Hepatic stellate cell (primary cell): ENCODE results near the gene FUBP3.
A peak's percentile ranks its signal among the peaks of the same experiment; 100 is the strongest.

Experiments used
- DNase-seq: peaks from one replicate; pipeline ENCODE4 v3.0.0; 2011; ENCODE audit warnings: low spot score

FUBP3 gene, protein sequence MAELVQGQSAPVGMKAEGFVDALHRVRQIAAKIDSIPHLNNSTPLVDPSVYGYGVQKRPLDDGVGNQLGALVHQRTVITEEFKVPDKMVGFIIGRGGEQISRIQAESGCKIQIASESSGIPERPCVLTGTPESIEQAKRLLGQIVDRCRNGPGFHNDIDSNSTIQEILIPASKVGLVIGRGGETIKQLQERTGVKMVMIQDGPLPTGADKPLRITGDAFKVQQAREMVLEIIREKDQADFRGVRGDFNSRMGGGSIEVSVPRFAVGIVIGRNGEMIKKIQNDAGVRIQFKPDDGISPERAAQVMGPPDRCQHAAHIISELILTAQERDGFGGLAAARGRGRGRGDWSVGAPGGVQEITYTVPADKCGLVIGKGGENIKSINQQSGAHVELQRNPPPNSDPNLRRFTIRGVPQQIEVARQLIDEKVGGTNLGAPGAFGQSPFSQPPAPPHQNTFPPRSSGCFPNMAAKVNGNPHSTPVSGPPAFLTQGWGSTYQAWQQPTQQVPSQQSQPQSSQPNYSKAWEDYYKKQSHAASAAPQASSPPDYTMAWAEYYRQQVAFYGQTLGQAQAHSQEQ

DNA sequence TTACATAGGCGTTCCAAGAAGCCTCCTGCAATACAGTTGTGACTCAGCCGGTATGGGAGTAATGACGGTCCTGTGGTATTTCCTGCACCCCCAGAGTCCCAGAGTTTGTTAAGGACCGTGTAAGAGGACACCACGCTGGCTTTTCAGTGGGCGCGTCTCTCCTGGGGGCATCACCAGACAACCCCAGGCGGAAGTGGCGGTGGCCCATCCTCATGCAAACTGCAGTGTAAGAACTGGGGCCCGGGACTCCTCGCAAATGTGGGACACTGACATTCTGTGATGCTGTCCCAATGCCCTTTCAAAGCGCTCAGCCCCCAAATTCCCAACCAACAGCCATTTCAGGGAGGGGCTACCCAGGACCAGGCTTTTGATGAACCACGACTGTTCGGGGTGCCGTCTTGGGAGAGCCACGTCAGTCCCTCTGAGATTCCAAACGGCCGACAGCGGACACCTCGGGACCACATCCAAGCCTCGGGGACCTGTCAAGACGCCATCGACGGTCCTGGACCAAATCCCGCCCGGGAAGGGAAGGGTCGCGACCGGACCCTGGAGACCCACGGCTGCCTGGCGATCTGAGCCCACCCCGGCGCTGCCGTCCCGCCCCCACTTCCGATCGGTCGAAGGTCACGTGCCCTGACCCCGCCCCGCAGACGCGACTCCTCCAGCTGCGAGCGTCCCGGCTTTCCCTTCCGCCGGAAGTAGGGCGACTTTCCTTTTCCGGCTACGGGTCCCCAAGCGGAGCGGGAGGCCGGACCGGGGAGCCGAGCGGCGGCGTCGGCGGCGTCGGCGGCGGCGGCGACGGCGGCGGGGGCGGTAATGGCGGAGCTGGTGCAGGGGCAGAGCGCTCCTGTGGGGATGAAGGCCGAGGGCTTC lies at the start of gene FUBP3:
TSS of gene FUBP3 (plus strand) at position 713 of the 873 bp plus-strand sequence. CDS start at position 817, 104 bp downstream.
- DNase-seq, result peak; percentile 97

GRCh38 chr9:130530938-130531337 lies 48.4 kb upstream of the FUBP3 start:
- DNase-seq, result no peak

DNA sequence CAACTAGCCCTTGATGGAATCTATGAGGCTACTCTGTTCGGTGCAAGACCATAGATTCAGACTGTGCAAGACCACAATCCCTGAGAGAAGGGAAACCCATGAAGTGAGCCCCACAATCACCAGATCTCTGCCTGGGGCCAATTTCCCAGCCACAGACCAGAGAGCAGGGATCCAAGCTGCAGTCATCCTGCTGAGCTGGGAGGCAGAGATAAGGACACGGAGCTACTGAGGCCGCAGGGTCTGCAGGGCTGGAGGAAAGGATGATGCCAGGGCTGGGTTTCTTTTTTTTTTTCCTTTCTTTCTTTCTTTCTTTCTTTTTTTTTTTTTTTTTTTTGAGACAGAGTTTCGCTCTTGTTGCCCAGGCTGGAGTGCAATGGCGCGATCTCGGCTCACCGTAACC lies 47.7 kb upstream of the FUBP3 start:
- no peak for DNase-seq

DNA sequence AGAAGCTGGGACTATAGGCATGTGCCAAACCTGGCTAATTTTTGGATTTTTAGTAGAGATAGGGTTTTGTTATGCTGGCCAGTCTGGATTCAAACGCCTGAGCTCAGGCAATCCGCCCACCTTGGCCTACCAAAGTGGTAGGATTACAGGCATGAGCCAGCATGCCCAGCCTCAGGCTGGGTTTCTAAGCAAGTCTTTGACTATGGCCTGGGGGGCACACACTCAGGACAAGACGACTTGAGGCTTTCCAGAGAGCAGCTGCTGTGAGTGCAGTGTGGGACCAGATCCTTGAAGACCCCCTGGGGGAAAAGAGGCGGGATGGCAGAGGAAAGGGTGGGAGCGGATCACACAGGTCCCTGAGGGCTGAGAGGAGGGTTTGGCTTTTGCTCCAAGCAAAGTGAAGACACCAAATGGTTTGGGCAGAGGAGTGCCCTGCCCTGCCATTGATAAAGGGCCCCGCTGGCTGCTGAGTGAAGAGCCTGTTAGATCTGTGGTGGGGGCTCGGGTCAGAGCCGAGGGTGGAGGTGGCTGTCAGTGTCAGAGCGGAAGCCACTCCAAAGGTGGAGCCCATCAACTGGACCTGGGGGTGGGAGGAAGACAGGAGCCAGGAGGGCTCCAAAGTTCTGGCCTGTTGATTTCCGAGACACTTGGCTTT lies 46.8 kb upstream of the FUBP3 start:
- no peak for DNase-seq

DNA sequence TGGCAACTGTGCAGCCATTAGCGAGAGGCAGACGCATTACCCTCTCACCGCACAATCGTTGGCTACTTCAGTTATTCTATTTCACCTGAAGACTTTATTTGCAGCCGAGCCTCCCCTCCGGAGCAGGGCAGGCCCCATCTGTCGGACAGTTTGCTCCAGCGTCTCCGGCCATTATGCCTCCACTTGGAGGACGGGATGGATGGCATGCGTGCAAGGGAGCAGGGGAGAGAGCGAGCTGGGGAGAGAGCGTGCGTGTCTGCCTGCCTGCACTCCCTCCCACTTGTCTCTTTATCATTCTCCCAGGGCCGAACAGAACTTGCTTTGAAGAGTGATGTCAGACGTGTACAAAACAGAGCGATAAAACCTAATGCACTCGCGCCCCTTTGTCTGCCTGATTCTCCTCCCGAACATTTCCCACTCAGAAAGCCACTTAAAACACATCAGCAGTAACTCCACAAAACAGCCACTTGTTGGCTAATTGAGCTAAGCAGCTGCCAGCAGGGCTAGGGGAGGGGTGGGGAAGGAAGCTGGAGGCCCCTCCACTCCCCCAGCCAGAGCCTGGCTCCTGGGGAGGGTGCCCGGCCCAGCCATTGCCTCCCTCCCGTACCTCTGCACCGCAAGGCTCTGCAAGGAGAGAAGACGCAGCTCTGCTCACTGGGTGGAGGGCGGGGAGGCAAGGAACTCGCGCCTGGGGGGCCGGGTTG lies 43.4 kb upstream of the FUBP3 start:
- peak; percentile 73 for DNase-seq

- no peak for DNase-seq
Observed at GRCh38 chr9:130536701-130537107, 42.7 kb upstream of the FUBP3 start.

DNA sequence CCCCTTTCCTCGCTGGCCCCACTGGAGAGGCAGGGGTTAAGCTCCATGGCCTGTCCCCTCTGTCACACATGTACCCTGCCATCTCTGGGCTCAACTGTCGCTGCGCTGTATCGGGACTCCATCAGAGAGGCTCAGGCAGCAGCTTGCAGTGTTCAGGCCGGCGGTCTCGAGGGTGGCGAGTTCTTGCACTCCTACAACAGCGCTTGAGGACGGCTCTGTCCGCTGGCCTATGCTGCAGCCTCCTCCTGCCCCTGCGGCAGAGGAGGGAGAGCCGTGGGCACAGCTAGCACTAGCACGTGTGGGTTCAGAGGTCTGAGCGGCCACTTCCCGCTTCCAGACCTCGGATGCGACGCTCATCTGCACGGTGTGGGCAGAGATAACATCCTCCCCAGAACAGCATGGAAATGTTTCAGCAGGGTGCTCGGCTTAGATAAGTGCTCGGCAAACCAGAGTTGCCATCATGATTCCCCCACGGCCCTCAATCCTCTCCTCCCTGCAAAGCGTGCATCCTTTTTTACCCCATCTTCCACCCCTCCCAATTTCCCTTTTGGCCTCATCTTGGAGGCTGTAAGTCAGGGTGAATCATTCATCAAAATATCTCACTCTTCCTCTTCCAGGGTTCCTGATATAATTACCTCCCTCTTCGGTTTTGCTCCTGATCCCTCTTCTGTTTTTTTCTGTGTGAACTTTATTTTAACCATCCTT lies 41.9 kb upstream of the FUBP3 start:
- no peak for DNase-seq

- peak; percentile 29 for DNase-seq
Observed at GRCh38 chr9:130539420-130540223, 39.8 kb upstream of the FUBP3 start.

DNA sequence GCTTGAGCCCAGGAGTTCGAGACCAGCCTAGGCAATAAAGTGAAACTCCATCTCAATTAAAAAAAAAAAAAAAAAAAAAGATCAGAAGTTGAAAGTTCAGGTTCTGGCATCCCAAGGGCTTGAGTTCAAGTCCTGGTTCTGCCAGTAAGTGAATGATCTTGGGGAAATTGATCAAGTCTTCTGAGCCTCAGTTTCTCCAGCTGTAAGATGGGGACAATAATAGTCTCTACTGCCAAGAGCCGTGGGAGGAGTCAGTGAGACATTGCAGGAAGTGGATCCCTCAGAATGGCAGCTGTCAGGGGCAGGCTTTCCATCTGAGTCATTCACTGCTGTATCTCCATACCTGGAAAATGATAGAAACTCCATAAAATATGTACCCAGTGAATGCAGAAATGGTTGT lies 37.8 kb upstream of the FUBP3 start:
- no peak for DNase-seq

- no peak for DNase-seq
Observed at GRCh38 chr9:130542038-130542437, 37.3 kb upstream of the FUBP3 start.

DNA sequence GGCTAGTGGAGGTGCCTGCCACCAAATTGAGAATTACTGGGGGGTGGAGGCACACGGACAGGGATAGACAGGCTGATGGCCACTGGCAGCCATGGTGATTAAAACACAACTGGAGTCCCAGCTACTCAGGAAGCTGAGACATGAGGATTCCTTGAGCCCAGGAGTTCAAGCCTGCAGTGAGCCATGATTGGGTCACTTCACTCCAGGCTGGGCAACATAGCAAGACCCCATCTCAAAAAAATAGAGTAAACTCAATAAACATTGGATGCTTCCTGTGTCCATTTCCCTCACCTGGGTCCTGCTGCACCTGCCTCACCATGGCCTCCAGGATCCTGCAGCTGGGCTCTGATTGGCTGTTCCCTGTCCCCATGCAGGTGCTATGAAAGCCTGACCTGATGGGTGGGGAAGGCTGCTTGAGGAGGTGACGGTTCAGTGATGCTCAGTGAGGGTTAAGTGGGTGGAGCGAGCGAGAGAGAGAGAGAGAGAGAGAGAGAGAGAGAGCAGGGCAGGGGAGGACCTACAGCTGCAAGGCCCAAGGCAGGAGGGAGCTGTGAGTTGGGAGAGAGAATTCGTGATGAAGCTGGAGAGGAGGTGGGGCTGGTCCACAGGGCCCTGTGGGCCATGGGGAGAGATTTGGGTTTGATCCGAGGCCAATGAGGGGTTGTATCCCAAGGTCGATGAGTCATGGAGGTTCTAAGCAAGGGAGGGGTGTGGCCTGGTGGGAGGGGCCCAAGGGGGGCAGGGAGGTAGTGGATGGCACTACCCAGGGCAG lies 36.7 kb upstream of the FUBP3 start:
- DNase-seq, result no peak

DNA sequence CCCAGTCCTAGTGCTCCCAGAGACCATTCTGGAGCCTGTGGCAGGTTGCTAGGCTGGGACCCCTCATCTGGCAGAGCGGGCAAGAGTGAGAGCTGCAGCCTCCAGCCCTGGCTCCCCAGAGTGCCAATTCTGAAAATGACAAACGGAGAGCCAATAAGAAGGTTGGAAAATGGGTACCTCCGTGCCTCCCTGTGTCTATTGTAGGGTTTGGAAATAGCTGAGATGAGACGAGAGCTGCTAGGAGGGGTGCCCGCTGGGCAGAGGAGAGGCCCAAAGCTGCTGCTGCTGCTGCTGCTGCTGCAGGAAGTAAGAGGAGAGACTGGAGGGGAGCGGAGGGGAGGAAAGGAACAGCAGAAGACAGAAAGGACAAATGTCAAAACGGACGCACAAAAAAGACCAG lies 36.0 kb upstream of the FUBP3 start:
- DNase-seq, result no peak

GRCh38 chr9:130543859-130544258 lies 35.5 kb upstream of the FUBP3 start:
- DNase-seq, result no peak

DNA sequence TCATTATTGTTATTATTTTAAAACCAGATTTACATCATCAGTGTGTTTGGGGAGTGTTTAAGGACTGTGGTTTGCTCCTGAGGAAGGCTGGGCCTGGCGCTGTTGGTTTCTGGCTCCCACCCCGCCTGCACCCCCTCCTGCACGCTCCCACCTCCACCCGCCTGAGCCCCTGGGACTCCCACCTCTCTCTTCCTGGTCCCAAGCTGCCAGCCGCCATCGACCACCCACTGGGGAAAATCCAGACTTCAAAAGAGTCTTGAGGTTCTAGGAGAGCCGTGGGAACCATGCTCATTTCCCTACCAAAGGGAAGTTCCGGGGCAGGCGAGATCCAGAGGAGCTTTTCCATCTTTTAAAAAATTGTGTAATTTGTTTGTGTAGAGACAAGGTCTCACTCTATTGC lies 35.0 kb upstream of the FUBP3 start:
- DNase-seq, result no peak

DNA sequence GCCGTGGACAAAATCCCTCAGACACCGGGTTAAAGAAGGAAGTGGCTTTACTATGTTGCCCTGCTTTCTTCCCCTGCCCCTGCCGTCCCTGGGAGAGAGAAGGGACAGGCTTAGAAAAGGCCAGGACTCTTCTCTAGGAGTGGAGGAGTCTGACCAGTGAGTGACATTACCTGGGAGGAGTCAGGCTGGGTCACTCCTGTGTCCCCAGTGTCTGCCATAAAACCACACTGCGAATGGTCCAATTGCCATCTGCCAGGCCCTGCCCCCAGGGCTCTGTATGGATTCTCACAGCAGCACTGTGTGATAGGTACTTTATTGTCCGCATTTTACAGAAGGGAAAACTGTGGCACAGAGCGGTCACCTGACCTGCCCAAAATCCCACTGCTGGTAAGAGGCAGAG lies 31.3 kb upstream of the FUBP3 start:
- DNase-seq, result no peak

- no peak for DNase-seq
Observed at GRCh38 chr9:130549093-130549735, 30.2 kb upstream of the FUBP3 start.

GRCh38 chr9:130554606-130555005 lies 24.8 kb upstream of the FUBP3 start:
- no peak for DNase-seq

DNA sequence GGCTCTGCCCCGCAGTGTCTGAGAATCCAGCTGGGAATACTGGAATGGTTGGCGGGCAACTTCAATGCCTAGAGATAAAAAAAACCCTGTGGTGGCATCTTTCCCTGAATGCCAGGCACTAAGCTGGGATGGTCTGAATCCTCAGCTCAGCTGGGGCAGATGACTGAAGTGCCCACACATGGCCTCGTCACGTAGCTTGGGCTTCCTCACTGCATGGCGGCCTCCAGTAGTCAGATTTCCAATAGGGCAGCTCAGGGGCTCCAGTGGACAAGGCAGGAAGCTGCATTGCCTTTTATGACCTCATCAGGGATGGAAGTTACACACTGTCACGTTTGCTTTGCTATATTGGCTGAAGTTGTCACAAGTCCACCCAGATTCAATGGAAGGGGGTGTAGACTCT lies 24.3 kb upstream of the FUBP3 start:
- DNase-seq, result no peak

DNA sequence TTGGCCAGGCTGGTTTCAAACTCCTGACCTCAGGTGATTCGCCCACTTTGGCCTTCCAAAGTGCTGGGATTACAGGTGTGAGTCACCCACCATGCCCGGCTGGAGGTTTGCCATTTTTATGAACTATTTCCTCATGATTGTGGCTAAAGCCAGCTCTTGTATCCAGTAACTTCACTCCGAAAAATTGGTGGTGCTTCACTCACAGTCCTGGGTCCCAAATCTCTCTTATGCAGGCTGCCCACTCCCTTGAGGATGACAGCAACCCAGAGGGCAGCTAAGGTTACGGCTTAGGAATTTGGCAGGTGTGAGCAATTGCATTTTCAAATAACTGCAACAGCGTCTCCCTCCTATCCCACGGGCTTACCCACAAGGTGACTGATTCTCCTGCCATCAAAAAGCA lies 23.4 kb upstream of the FUBP3 start:
- DNase-seq, result no peak
